Activated T-cell treated with anti-CD3 and anti-CD28 coated beads, Interleukin-2, amount 50 U/mL, for 1 hour (primary cell): ENCODE measurements around the gene HTR5A.
"Not testable (repeated sequence)": the region's sequence is repeated elsewhere in the genome, so short reads cannot be mapped to it uniquely, and the experiment has no call there.

Source experiments
- DNase-seq: peaks from one replicate; pipeline ENCODE4 v3.0.0-alpha.2; 2020

The HTR5A gene

DNA sequence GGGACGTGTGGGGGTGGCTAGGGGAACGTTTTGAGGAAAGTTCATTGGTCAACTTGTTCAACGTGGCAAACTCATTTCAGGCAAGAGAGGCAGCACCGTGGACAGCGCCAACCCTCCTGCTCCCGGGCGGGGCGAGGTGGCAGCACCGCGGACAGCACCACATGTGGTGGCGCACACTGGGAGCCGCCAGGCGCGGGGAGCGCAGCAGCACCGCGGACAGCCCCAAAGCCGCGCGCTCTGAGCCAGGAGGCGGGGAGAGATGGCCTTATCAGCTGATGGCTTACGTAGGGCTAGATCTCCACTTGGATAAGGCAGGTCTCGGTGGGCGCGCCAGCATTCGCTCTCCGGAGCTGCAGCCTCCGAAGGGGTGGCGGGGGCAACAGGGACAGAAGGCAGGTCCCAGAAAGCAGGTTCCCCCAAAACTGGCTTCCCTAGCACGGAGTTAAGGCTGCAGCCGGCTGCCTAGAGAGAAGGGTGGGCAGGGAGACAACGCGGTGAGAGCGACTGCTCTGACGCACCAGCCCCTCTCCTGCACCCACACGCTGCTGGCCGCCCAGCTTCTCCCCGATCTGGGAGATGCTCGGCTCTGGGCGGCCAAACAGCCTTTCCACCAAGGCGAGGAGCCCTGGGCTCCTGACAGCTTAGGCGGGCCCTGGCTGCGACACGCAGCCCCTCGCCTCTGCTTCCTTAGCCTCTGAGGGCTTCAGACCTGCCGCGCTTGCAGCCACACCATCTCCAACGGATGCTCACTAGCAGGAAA, at the start of gene HTR5A:
TSS of gene HTR5A (plus strand) at position 333 of the 760 bp plus-strand sequence. CDS start 576 bp downstream, outside the sequence.
- peak; percentile 80 for DNase-seq

- DNase-seq: no peak
Observed at GRCh38 chr7:155020996-155021395, 49.1 kb upstream of the HTR5A start.

DNA sequence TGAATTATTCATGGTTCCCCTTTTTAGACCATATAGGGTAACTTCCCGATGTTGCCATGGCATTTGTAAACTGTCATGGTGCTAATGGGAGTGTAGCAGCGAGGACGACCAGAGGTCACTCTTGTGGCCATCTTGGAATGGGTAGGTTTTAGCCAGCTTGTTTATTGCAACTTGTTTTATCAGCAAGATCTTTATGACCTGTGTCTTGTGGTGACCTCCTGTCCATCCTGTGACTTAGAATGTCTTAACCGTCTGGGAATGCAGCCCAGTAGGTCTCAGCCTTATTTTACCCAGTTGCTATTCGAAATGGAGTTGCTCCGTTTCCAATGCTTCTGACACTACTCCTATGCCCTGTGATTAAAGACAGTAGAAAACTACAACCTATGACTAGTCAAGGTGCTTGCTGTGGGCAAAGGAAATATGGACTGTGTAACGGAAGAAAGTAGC, 48.4 kb upstream of the HTR5A start:
- no peak for DNase-seq

- no peak for DNase-seq
Observed at GRCh38 chr7:155027879-155028278, 42.2 kb upstream of the HTR5A start.

DNA sequence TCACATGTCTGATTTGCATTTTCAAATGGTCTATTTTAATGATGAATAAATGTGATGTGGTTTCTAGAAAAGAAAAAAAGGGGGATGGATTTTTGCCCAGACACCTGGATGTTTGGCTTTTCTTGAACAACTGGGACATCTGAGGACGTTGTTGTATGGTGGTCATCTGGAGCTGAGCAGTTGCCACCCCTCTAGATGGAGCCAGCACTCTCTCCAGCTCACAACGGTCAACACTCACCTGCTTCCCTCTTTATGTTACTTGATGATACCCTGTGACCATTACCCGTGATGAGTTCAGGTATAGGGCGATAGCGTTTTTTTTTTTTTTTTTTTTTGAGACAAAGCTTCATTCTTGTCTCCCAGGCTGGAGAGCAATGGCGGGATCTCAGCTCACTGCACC, 37.1 kb upstream of the HTR5A start:
- DNase-seq: no peak

GRCh38 chr7:155034495-155034894, 35.6 kb upstream of the HTR5A start:
- DNase-seq: not testable (repeated sequence)

GRCh38 chr7:155038335-155038734, 31.8 kb upstream of the HTR5A start:
- DNase-seq: no peak

DNA sequence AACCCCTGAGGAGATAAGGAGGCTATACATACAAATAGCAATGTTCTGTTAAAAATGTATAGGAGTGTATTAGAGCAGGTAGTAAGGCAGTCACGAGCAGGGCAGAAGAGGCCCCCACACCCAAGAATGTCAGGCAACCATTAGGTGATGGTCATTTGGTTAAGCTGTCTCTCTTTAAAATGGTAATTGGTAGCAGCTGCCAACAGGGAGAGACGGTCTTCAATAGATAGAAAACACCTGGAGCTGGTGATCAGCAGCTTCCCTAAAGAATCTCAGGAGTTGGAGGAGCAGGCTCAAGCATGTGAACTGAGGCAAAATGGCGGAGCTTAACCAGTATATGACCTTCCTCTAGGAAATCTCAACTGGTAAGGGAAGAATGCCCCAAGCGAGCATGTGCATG, 26.4 kb upstream of the HTR5A start:
- DNase-seq: no peak

DNA sequence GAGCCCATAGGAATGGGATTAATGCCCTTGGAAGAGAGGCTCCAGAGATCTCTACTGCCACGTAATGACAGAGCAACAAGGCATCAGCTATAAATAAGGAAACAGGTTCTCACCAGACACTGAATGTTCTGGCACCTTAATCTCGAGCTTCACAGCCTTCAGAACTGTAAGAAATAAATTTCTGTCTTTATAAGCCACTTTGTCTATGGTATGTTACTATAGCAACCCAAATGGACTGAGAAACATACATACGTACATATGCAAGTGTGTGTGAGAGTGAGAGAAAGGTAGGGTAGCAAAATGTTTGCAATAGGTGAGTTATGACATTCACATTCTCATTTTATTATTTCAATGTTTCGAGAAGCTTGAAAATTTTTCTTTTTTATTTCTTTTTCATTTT, 22.1 kb upstream of the HTR5A start:
- DNase-seq: no peak

DNA sequence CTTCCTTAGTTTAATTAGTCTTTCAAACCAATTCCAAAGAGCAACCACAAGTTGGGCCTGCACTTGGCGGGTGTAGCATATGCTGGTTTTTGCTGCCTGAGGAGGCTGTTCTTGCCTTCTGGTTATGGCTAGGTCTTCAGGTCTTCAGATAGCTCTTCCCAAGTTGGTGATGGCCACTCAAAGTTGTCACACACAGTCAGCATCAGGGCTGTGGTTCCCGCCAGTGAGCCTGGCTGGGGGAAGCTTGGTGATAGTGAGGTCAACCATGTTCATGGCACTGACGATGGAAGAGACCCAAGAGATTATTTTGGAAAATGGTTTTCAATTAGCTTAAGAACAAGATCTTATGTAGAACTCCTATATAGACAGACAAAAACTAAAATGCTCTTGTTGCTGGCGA, 18.8 kb upstream of the HTR5A start:
- DNase-seq: no peak

- DNase-seq: no peak
Observed at GRCh38 chr7:155053002-155053401, 17.1 kb upstream of the HTR5A start.

GRCh38 chr7:155054761-155055160, 15.4 kb upstream of the HTR5A start:
- no peak for DNase-seq

GRCh38 chr7:155057076-155057475, 13.0 kb upstream of the HTR5A start:
- DNase-seq: no peak

- no peak for DNase-seq
Observed at GRCh38 chr7:155058896-155059295, 11.2 kb upstream of the HTR5A start.

DNA sequence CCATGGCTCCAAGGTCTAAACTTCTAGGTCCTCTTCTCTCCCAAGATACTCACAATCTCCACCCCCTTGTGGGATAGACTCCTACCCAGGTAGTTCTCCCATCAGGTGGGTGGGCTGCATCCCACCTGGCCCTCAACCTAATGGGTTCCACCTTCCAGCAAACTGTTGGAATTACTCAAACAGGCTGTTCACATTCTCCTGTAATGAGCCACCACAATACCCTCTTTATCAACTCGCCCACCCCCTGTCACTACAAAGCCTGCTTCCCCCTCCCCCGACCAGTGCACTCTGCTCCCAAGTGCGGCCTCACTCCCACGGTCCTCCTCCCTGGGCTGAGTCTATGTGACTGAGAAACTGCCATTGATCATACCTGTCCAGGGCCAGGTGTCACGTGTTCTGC, 10.4 kb upstream of the HTR5A start:
- DNase-seq: no peak

- DNase-seq: no peak
Observed at GRCh38 chr7:155062411-155062810, 7.7 kb upstream of the HTR5A start.

DNA sequence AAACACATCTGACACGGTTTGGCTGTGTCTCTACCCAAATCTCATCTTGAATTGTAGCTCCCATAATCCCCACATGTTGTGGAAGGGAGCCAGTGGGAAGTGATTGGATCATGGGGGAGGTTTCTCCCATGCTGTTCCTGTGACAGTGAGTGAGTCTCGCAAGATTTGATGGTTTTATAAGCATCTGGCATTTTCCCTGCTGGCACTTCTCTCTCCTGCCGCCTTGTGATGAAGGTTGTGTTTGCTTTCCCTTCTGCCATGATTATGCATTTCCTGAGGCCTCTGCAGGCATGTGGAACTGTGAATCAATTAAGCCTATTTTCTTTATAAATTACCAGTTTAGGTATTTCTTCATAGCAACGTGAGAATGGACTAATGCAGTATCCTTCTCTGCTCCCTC, 5.9 kb upstream of the HTR5A start:
- DNase-seq: no peak

GRCh38 chr7:155066417-155066950, 3.6 kb upstream of the HTR5A start:
- no peak for DNase-seq

DNA sequence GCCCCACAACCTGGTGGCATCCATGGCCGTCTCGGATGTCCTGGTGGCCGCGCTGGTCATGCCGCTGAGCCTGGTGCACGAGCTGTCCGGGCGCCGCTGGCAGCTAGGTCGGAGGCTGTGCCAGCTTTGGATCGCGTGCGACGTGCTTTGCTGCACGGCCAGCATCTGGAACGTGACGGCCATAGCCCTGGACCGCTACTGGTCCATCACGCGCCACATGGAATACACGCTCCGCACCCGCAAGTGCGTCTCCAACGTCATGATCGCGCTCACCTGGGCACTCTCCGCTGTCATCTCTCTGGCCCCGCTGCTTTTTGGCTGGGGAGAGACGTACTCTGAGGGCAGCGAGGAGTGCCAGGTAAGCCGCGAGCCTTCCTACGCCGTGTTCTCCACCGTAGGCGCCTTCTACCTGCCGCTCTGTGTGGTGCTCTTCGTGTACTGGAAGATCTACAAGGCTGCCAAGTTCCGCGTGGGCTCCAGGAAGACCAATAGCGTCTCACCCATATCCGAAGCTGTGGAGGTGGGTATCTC, 1.1 kb downstream of the HTR5A start:
- DNase-seq: no peak

DNA sequence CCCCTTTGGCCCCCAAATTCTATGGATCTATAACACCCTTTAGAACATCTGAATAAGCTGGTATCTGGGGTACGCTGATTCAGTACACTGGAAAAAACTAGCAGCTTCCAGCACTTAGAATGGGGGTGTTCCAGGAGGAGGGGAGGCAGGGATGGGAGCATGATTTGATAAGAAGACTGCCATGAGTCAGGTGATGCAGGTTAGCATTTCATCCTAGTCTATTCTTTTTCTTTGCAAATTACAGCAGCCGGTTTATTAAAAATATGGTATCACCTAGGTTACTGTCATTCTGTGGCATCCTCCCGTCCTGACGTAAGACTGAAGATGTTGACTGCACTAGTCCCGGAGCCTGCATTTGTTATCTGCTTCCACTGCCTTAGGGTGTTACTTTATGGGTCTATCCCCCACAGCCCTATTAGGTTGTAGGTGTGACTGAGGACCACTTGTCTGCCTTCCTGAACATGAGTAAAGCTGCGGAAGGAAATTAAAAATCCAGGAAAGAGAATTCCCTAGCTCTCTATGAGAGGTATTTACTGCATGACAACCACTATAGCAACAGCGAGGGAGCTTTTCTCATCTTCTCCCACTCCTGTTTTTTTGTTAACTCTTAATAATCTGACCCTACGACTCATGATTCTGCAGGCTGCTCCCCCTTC, 1.9 kb downstream of the HTR5A start:
- DNase-seq: no peak

- DNase-seq: no peak
Observed at GRCh38 chr7:155073922-155074321, 3.8 kb downstream of the HTR5A start.

DNA sequence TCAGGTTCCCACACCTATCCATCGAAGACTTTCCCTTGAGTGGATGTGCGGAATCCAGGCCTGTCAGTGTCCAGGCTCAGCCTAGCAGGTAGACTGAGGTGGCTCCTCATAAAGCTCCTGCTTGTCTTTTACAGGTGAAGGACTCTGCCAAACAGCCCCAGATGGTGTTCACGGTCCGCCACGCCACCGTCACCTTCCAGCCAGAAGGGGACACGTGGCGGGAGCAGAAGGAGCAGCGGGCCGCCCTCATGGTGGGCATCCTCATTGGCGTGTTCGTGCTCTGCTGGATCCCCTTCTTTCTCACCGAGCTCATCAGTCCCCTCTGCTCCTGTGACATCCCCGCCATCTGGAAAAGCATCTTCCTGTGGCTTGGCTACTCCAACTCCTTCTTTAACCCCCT, 13.9 kb downstream of the HTR5A start:
- no peak for DNase-seq

- DNase-seq: no peak
Observed at GRCh38 chr7:155084969-155085368, 14.8 kb downstream of the HTR5A start.

- DNase-seq: no peak
Observed at GRCh38 chr7:155090684-155091083, 20.6 kb downstream of the HTR5A start.
